Astrocyte (in vitro differentiated cells and primary cell): Measurements from ENCODE around the gene SCYGR2.

Source experiments
- EZH2 ChIP-seq: IDR thresholded peaks from 2 replicates; pipeline ENCODE4 v1.6.1; 2012; ENCODE audit warnings: mild to moderate bottlenecking, low read length, inconsistent platforms; ENCODE audit not compliant: insufficient read depth
- TF ChIP-seq, protein P1 (sequence below): IDR thresholded peaks from 2 replicates; pipeline ENCODE4 v1.5.1; 2011; ENCODE audit warnings: low read depth, mild to moderate bottlenecking, inconsistent platforms, low read length, moderate library complexity; ENCODE audit not compliant: insufficient read depth

DNA sequence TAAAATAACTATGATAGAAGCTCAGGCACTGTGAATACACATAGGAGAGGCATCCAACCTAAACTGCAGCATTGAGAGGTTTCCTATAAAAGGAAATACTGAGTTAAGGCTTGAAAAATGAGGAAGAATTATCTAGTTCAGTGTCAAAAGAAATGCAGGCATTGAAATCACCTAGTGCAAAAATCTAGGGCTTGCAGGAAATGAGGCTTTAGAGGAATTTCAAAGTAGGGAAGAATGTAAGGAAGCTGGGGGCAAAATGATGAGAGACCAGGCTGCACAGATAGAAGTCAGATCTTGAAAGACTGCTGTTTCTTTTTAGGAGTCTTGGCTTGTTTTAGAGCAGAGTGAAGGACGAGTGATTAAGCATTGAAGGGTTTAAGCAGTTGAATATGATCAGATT lies 28.1 kb upstream of the SCYGR2 start:
- TF ChIP-seq, protein P1, sequence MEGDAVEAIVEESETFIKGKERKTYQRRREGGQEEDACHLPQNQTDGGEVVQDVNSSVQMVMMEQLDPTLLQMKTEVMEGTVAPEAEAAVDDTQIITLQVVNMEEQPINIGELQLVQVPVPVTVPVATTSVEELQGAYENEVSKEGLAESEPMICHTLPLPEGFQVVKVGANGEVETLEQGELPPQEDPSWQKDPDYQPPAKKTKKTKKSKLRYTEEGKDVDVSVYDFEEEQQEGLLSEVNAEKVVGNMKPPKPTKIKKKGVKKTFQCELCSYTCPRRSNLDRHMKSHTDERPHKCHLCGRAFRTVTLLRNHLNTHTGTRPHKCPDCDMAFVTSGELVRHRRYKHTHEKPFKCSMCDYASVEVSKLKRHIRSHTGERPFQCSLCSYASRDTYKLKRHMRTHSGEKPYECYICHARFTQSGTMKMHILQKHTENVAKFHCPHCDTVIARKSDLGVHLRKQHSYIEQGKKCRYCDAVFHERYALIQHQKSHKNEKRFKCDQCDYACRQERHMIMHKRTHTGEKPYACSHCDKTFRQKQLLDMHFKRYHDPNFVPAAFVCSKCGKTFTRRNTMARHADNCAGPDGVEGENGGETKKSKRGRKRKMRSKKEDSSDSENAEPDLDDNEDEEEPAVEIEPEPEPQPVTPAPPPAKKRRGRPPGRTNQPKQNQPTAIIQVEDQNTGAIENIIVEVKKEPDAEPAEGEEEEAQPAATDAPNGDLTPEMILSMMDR = no peak
- TF ChIP-seq EZH2 = no peak
